ENCODE measurements around the gene RABGAP1L. TPM values are rescaled to one million over a fixed set of nuclear protein-coding genes. Genes with fewer than 3 reads are reported as not detected.

RABGAP1L gene
- total RNA-seq, 4 donors from 2014 or later: 48.2 to 102 (median 59.1) TPM

- DNase-seq (ENCODE audit: low spot score in 2 of 2): no peak
- H3K27me3 ChIP-seq: no peaks in the 10 kb centered on the region
- WGBS: 71% methylated on average over 1 of the region's 1 CpG
- H3K4me1 ChIP-seq: no peaks in the 10 kb centered on the region
- H3K27ac ChIP-seq: no peak overlapping the region
- no peak for TF ChIP-seq POLR2AphosphoS5 (IDR thresholded peaks at IDR 0.05)
- no peak for TF ChIP-seq POLR2A (IDR thresholded peaks at IDR 0.05)
- no peak for TF ChIP-seq CTCF (IDR thresholded peaks at IDR 0.05)
- TF ChIP-seq EP300 (IDR thresholded peaks at IDR 0.05): no peak
- H3K4me3 ChIP-seq: no peak overlapping the region
- peaks cover 4% of the 10 kb centered on the region for H3K36me3 ChIP-seq
- H3K9me3 ChIP-seq: no peaks in the 10 kb centered on the region
Measured at GRCh38 chr1:174397261-174397660, 237.9 kb downstream of the RABGAP1L start.

GRCh38 chr1:174398246-174398645, 238.9 kb downstream of the RABGAP1L start:
- Histone ChIP-seq H3K27me3 (no peaks in the 10 kb centered on the region), H3K36me3 (peaks cover 4% of the 10 kb centered on the region), H3K4me3 (no peak overlapping the region), H3K27ac (no peak overlapping the region), H3K4me1 (no peaks in the 10 kb centered on the region), H3K9me3 (no peaks in the 10 kb centered on the region)
- WGBS: 92% methylated on average over 4 of the region's 4 CpGs
- no peak for DNase-seq (ENCODE audit: low spot score in 2 of 2)
- no peak for TF ChIP-seq EP300 (IDR thresholded peaks at IDR 0.05)
- no peak for TF ChIP-seq POLR2A (IDR thresholded peaks at IDR 0.05)
- TF ChIP-seq POLR2AphosphoS5 (IDR thresholded peaks at IDR 0.05): no peak
- TF ChIP-seq CTCF (IDR thresholded peaks at IDR 0.05): no peak

- no peak for DNase-seq (ENCODE audit: low spot score in 2 of 2)
- Histone ChIP-seq H3K4me1 (no peaks in the 10 kb centered on the region), H3K9me3 (no peaks in the 10 kb centered on the region), H3K27ac (no peak overlapping the region), H3K27me3 (no peaks in the 10 kb centered on the region), H3K36me3 (no peaks in the 10 kb centered on the region), H3K4me3 (no peak overlapping the region)
- 83% methylated on average over 1 of the region's 1 CpG for WGBS
- no peak for TF ChIP-seq POLR2AphosphoS5 (IDR thresholded peaks at IDR 0.05)
- TF ChIP-seq POLR2A (IDR thresholded peaks at IDR 0.05): no peak
- TF ChIP-seq EP300 (IDR thresholded peaks at IDR 0.05): no peak
Measured at GRCh38 chr1:174399211-174399610, 239.9 kb downstream of the RABGAP1L start.

GRCh38 chr1:174401075-174401474, 241.8 kb downstream of the RABGAP1L start:
- TF ChIP-seq CTCF (IDR thresholded peaks at IDR 0.05): no peak
- no peak for TF ChIP-seq POLR2A (IDR thresholded peaks at IDR 0.05)
- TF ChIP-seq EP300 (IDR thresholded peaks at IDR 0.05): no peak
- no peak for TF ChIP-seq POLR2AphosphoS5 (IDR thresholded peaks at IDR 0.05)
- 96% methylated on average over 4 of the region's 4 CpGs for WGBS
- no peak for DNase-seq (ENCODE audit: low spot score in 2 of 2)
- Histone ChIP-seq H3K36me3 (no peaks in the 10 kb centered on the region), H3K4me3 (no peak overlapping the region), H3K27me3 (no peaks in the 10 kb centered on the region), H3K27ac (no peak overlapping the region), H3K4me1 (no peaks in the 10 kb centered on the region), H3K9me3 (no peaks in the 10 kb centered on the region)

- Histone ChIP-seq H3K9me3 (no peaks in the 10 kb centered on the region), H3K27ac (no peak overlapping the region), H3K36me3 (no peaks in the 10 kb centered on the region), H3K4me1 (no peaks in the 10 kb centered on the region), H3K4me3 (no peak overlapping the region), H3K27me3 (no peaks in the 10 kb centered on the region)
- no peak for DNase-seq (ENCODE audit: low spot score in 2 of 2)
- WGBS: 93% methylated on average over 1 of the region's 1 CpG
- TF ChIP-seq EP300 (IDR thresholded peaks at IDR 0.05) (no peak), POLR2AphosphoS5 (IDR thresholded peaks at IDR 0.05) (no peak), POLR2A (IDR thresholded peaks at IDR 0.05) (no peak), CTCF (IDR thresholded peaks at IDR 0.05) (no peak)
Measured at GRCh38 chr1:174405219-174405618, 245.9 kb downstream of the RABGAP1L start.

- no peaks in the 10 kb centered on the region for H3K27me3 ChIP-seq
- no peaks in the 10 kb centered on the region for H3K9me3 ChIP-seq
- H3K27ac ChIP-seq: no peak overlapping the region
- no peak overlapping the region for H3K4me3 ChIP-seq
- no peaks in the 10 kb centered on the region for H3K4me1 ChIP-seq
- WGBS: 51% methylated on average over 4 of the region's 4 CpGs
- H3K36me3 ChIP-seq: no peaks in the 10 kb centered on the region
- TF ChIP-seq POLR2A (IDR thresholded peaks at IDR 0.05) (no peak), POLR2AphosphoS5 (IDR thresholded peaks at IDR 0.05) (no peak), CTCF (IDR thresholded peaks at IDR 0.05) (no peak), EP300 (IDR thresholded peaks at IDR 0.05) (no peak)
- DNase-seq (ENCODE audit: low spot score in 2 of 2): no peak
Measured at GRCh38 chr1:174406421-174406820, 247.1 kb downstream of the RABGAP1L start.
